HEK293 (cell line): Measurements from ENCODE around the gene MFSD2B.

Experiments used
- CTCF ChIA-PET: fragments of 350-600 bp; formaldehyde crosslinking; extraction: SDS; loops from one replicate; lab custom pipeline; 2021; ENCODE audit warnings: antibody characterized with exemption; lab: Yijun Ruan, JAX
- POLR2A ChIA-PET: fragments of 300-600 bp; formaldehyde crosslinking; extraction: SDS; loops from one replicate; lab custom pipeline; 2020; ENCODE audit warnings: antibody characterized with exemption, inconsistent platforms; lab: Yijun Ruan, JAX
- H3K27ac ChIP-seq: fragments of 200-500 bp; sonication (Bioruptor generic); 2 replicates; pipeline ENCODE4 v1.5.1; 2014; ENCODE audit warnings: low read depth, low read length, control low read depth, inconsistent platforms; ENCODE audit errors: extremely low read depth
- H3K36me3 ChIP-seq, 2 experiments: fragments of 200-500 bp in 1 of 2; sonication (Bioruptor generic) in 1 of 2; 1 replicate in 1 of 2; 2 replicates in 1 of 2; pipeline ENCODE4 v1.5.1; 2014 to 2017; ENCODE audit warnings: inconsistent platforms in 2 of 2, low read length in 2 of 2; ENCODE audit not compliant: control insufficient read depth in 2 of 2, insufficient read depth in 1 of 2
- H3K4me1 ChIP-seq: fragments of 200-500 bp; sonication (Bioruptor generic); 2 replicates; pipeline ENCODE4 v1.5.1; 2014; ENCODE audit warnings: mild to moderate bottlenecking, low read length, inconsistent platforms; ENCODE audit not compliant: control insufficient read depth, insufficient read depth
- H3K4me3 ChIP-seq: 2 replicates; pipeline ENCODE4 v1.5.1; 2011; ENCODE audit warnings: low read depth, mild to moderate bottlenecking, control low read depth, low read length, moderate library complexity
- H3K9me3 ChIP-seq: fragments of 200-500 bp; sonication (Bioruptor generic); 2 replicates; pipeline ENCODE4 v1.5.1; 2014; ENCODE audit warnings: low read depth, low read length, inconsistent platforms; ENCODE audit not compliant: control insufficient read depth, insufficient read depth
- ATF2 ChIP-seq: fragments of 450-650 bp; formaldehyde crosslinking; IDR thresholded peaks from 2 replicates; pipeline ENCODE4 v1.5.1; 2016; ENCODE audit warnings: missing biosample characterization, missing genetic modification characterization, low read depth
- OSR2 ChIP-seq: fragments of 450-650 bp; formaldehyde crosslinking; IDR thresholded peaks from 2 replicates; pipeline ENCODE4 v1.5.1; 2016; ENCODE audit warnings: missing biosample characterization, missing genetic modification characterization
- SCRT1 ChIP-seq: fragments of 450-650 bp; formaldehyde crosslinking; IDR thresholded peaks from 2 replicates; pipeline ENCODE4 v1.5.1; 2016; ENCODE audit warnings: missing biosample characterization, missing genetic modification characterization, borderline replicate concordance
- TRIM28 ChIP-seq: IDR thresholded peaks from 2 replicates; pipeline ENCODE4 v1.6.1; 2011; ENCODE audit warnings: low read length, control low read depth, borderline replicate concordance
- ZNF114 ChIP-seq: fragments of 450-650 bp; formaldehyde crosslinking; IDR thresholded peaks from 2 replicates; pipeline ENCODE4 v1.5.0; 2017; ENCODE audit warnings: missing biosample characterization, missing genetic modification characterization
- ZNF157 ChIP-seq: fragments of 450-650 bp; formaldehyde crosslinking; IDR thresholded peaks from 2 replicates; pipeline ENCODE4 v1.5.1; 2016; ENCODE audit warnings: missing biosample characterization, missing genetic modification characterization
- ZNF174 ChIP-seq: fragments of 450-650 bp; formaldehyde crosslinking; IDR thresholded peaks from 2 replicates; pipeline ENCODE4 v1.5.0; 2017; ENCODE audit warnings: missing biosample characterization, mild to moderate bottlenecking, missing genetic modification characterization
- ZNF19 ChIP-seq: fragments of 450-650 bp; formaldehyde crosslinking; IDR thresholded peaks from 2 replicates; pipeline ENCODE4; 2016; ENCODE audit warnings: missing biosample characterization, missing genetic modification characterization, low read depth
- ZNF239 ChIP-seq: fragments of 450-650 bp; formaldehyde crosslinking; IDR thresholded peaks from 2 replicates; pipeline ENCODE4 v1.5.1; 2016; ENCODE audit warnings: missing biosample characterization, missing genetic modification characterization
- ZNF248 ChIP-seq: fragments of 450-650 bp; formaldehyde crosslinking; IDR thresholded peaks from 2 replicates; pipeline ENCODE4 v1.5.1; 2017; ENCODE audit warnings: missing biosample characterization, missing genetic modification characterization
- ZNF335 ChIP-seq: fragments of 450-650 bp; formaldehyde crosslinking; conservative IDR thresholded peaks from 2 replicates; pipeline ENCODE4 v1.5.1; 2016; ENCODE audit warnings: missing biosample characterization, missing genetic modification characterization
- ZNF433 ChIP-seq: fragments of 450-650 bp; formaldehyde crosslinking; IDR thresholded peaks from 2 replicates; pipeline ENCODE4 v1.5.1; 2016; ENCODE audit warnings: missing biosample characterization, missing genetic modification characterization, low read depth
- ZNF473 ChIP-seq: fragments of 450-650 bp; formaldehyde crosslinking; IDR thresholded peaks from 2 replicates; pipeline ENCODE4 v1.5.1; 2017; ENCODE audit warnings: missing biosample characterization, missing genetic modification characterization
- ZNF654 ChIP-seq: fragments of 450-650 bp; formaldehyde crosslinking; IDR thresholded peaks from 2 replicates; pipeline ENCODE4 v1.5.1; 2016; ENCODE audit warnings: low read depth, missing biosample characterization, missing genetic modification characterization
- ZNF677 ChIP-seq: fragments of 450-650 bp; IDR thresholded peaks from 2 replicates; pipeline ENCODE4 v1.5.0; 2018; ENCODE audit warnings: missing biosample characterization, mild to moderate bottlenecking, missing genetic modification characterization, moderate library complexity
- ZNF791 ChIP-seq: fragments of 450-650 bp; formaldehyde crosslinking; IDR thresholded peaks from 2 replicates; pipeline ENCODE4 v1.5.1; 2016; ENCODE audit warnings: missing biosample characterization, missing genetic modification characterization
- ZNF792 ChIP-seq: fragments of 450-650 bp; formaldehyde crosslinking; IDR thresholded peaks from 2 replicates; pipeline ENCODE4 v1.5.1; 2016; ENCODE audit warnings: missing biosample characterization, missing genetic modification characterization
- ZNF837 ChIP-seq: fragments of 450-650 bp; formaldehyde crosslinking; IDR thresholded peaks from 2 replicates; pipeline ENCODE4 v1.5.1; 2016; ENCODE audit warnings: missing biosample characterization, missing genetic modification characterization
- ZSCAN16 ChIP-seq: fragments of 450-650 bp; formaldehyde crosslinking; IDR thresholded peaks from 2 replicates; pipeline ENCODE4 v1.5.1; 2016; ENCODE audit warnings: missing biosample characterization, missing genetic modification characterization
- ZSCAN30 ChIP-seq: fragments of 450-650 bp; IDR thresholded peaks from 2 replicates; pipeline ENCODE4 v1.5.1; 2018; ENCODE audit warnings: missing biosample characterization, mild to moderate bottlenecking, missing genetic modification characterization, moderate library complexity
- TF ChIP-seq, protein P1 (sequence below): fragments of 450-650 bp; formaldehyde crosslinking; IDR thresholded peaks from 2 replicates; pipeline ENCODE4 v1.5.0; 2017; ENCODE audit warnings: missing biosample characterization, missing genetic modification characterization, borderline replicate concordance
- TF ChIP-seq, protein P2 (sequence below): fragments of 450-650 bp; formaldehyde crosslinking; IDR thresholded peaks from 2 replicates; pipeline ENCODE4 v1.5.1; 2016; ENCODE audit warnings: missing biosample characterization, missing genetic modification characterization

The MFSD2B gene

GRCh38 chr2:23988371-23988770, 21.5 kb upstream of the MFSD2B start (continued):
- peak; percentile 41 for TF ChIP-seq ZNF654 (tag by site-specific recombination)

- Histone ChIP-seq H3K4me1 (no peaks in the 10 kb centered on the region; the same call in 1 of the 2 replicates), H3K9me3 (no peaks in the 10 kb centered on the region), H3K36me3 (peaks cover 2 to 10% of the 10 kb centered on the region in 2 experiments; a peak in 2 of 3 replicates), H3K27ac (no peak overlapping the region), H3K4me3 (no peak overlapping the region)
- POLR2A ChIA-PET: no interaction called here
- TF ChIP-seq ZNF335 (no peak), ZNF248 (no peak), SCRT1 (tag by site-specific recombination) (no peak), TRIM28 (no peak), ZNF239 (tag by site-specific recombination) (no peak), OSR2 (tag by site-specific recombination) (no peak), ZNF157 (tag by site-specific recombination) (no peak), ZNF433 (tag by site-specific recombination) (no peak)
- CTCF ChIA-PET: interaction anchor here (1.3 kb wide), 1 partner anchor 65 kb away, joined by 3 read pairs; no protein-coding TSS in a partner anchor
Measured at GRCh38 chr2:23992931-23993330, 17.0 kb upstream of the MFSD2B start.

- Histone ChIP-seq H3K9me3 (no peaks in the 10 kb centered on the region), H3K36me3 (peaks cover 11 to 13% of the 10 kb centered on the region in 2 experiments)
- POLR2A ChIA-PET: no interaction called here
Measured at GRCh38 chr2:23993736-23994269, 16.1 kb upstream of the MFSD2B start.

DNA sequence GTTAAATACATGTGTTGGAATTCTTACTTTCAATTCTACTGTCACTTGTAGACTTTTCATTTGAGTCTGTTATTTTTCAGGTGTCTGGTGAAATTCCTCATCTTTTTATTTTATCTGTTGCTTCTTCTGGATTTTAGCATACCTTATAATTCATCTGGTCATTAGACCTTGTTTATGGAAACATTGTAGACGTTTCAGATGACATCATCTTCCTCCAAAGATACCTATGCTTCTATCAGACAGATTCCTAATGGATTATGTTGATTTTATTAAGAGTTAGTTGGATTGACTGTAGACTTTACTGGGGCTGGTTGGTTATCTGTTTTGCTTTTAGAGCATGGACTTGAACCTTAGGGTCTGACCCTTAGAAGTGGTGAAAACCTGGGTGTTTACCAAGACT, 15.3 kb upstream of the MFSD2B start:
- Histone ChIP-seq H3K36me3 (peaks cover 13 to 17% of the 10 kb centered on the region in 2 experiments), H3K4me3 (no peak overlapping the region), H3K9me3 (no peaks in the 10 kb centered on the region)
- CTCF ChIA-PET: no interaction called here
- TF ChIP-seq ATF2 (tag by site-specific recombination) (peak; percentile 62; the same call in 1 of the 2 replicates), ZNF19 (tag by site-specific recombination) (no peak)
- TF ChIP-seq, all 188 proteins: peak for 1
- Histone ChIP-seq H3K27ac (no peak overlapping the region), H3K4me1 (no peaks in the 10 kb centered on the region; the same call in 1 of the 2 replicates)
- POLR2A ChIA-PET: no interaction called here

More at GRCh38 chr2:23993736-23994269, 16.1 kb upstream of the MFSD2B start:
- Histone ChIP-seq H3K4me1 (no peaks in the 10 kb centered on the region; the same call in 1 of the 2 replicates), H3K27ac (no peak overlapping the region)
- CTCF ChIA-PET: interaction anchor here (0.7 to 1.3 kb wide), 2 partner anchors 66 to 91 kb away, joined by 3 read pairs; no protein-coding TSS in a partner anchor
- no peak for TF ChIP-seq ZNF837 (tag by site-specific recombination)
- no peak for TF ChIP-seq ZSCAN30
- no peak for TF ChIP-seq ZNF677 (tag by site-specific recombination)
- TF ChIP-seq ZNF174 (tag by site-specific recombination): no peak
- TF ChIP-seq ZNF473: no peak
- TF ChIP-seq ZSCAN16 (tag by site-specific recombination): no peak
- no peak for TF ChIP-seq ZNF792 (tag by site-specific recombination)
- no peak for TF ChIP-seq ZNF791
- no peak for TF ChIP-seq ZNF114 (tag by site-specific recombination)
- TF ChIP-seq, protein P1, sequence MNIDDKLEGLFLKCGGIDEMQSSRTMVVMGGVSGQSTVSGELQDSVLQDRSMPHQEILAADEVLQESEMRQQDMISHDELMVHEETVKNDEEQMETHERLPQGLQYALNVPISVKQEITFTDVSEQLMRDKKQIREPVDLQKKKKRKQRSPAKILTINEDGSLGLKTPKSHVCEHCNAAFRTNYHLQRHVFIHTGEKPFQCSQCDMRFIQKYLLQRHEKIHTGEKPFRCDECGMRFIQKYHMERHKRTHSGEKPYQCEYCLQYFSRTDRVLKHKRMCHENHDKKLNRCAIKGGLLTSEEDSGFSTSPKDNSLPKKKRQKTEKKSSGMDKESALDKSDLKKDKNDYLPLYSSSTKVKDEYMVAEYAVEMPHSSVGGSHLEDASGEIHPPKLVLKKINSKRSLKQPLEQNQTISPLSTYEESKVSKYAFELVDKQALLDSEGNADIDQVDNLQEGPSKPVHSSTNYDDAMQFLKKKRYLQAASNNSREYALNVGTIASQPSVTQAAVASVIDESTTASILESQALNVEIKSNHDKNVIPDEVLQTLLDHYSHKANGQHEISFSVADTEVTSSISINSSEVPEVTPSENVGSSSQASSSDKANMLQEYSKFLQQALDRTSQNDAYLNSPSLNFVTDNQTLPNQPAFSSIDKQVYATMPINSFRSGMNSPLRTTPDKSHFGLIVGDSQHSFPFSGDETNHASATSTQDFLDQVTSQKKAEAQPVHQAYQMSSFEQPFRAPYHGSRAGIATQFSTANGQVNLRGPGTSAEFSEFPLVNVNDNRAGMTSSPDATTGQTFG (tag by site-specific recombination): no peak
- TF ChIP-seq, protein P2, sequence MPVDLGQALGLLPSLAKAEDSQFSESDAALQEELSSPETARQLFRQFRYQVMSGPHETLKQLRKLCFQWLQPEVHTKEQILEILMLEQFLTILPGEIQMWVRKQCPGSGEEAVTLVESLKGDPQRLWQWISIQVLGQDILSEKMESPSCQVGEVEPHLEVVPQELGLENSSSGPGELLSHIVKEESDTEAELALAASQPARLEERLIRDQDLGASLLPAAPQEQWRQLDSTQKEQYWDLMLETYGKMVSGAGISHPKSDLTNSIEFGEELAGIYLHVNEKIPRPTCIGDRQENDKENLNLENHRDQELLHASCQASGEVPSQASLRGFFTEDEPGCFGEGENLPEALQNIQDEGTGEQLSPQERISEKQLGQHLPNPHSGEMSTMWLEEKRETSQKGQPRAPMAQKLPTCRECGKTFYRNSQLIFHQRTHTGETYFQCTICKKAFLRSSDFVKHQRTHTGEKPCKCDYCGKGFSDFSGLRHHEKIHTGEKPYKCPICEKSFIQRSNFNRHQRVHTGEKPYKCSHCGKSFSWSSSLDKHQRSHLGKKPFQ (tag by site-specific recombination): no peak
- TF ChIP-seq, all 188 proteins: peak for 0
- no peak overlapping the region for H3K4me3 ChIP-seq
